AG09319 (cell line): Measurements from ENCODE around the gene BRF1.

Experiments
- DNase-seq: peaks from one replicate; pipeline ENCODE4 v3.0.0-alpha.2; 2010; ENCODE audit warnings: low read depth; ENCODE audit errors: extremely low read depth
- TF ChIP-seq, protein P1 (sequence below): IDR thresholded peaks from 2 replicates; pipeline ENCODE4 v1.5.1; 2011; ENCODE audit warnings: low read depth, mild to moderate bottlenecking, inconsistent platforms, low read length, moderate library complexity

Gene BRF1

DNA sequence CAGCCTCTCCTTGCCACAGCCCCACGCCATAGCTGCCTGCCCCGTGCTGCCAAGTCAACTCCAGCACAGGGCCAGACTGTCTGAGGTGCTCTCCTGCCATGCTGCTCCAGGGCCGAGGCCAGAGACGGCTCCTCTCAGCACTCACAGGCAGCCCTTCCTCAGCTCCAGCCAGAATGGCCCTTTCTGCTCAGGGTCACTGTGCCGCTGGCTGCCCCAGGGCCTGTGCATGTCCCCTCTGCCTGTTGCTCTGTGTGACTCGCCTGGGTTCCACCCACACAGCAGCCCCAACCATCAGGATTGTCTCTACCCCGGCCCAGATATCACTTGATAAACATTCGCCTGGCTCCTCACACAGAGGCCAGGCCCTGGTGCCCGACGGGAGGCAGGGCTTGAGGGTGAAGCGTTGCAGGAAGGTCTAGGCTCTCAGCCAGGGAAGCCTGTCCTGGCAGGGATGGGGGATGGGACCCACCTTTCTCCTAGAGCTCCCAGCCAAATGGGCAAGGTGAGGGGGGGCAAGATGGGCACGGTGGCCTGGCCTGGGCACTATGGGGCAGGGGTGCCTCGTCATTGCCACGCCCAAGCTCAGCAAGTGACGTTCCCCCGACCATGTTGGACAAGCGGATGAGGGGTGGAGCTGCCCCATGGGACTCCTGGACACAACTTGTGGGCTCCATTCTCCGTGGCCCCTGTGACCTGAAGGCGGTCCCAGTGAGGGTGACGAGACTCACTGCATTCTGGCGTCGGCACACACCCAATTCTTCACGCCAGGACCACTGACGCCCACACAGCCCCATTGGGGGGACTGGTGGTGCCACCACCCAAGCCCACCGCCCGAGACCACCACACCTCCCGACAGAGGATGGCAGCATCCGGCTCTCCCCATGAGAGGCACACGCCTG lies 79.9 kb downstream of the BRF1 start:
- DNase-seq, result no peak
- TF ChIP-seq, protein P1, sequence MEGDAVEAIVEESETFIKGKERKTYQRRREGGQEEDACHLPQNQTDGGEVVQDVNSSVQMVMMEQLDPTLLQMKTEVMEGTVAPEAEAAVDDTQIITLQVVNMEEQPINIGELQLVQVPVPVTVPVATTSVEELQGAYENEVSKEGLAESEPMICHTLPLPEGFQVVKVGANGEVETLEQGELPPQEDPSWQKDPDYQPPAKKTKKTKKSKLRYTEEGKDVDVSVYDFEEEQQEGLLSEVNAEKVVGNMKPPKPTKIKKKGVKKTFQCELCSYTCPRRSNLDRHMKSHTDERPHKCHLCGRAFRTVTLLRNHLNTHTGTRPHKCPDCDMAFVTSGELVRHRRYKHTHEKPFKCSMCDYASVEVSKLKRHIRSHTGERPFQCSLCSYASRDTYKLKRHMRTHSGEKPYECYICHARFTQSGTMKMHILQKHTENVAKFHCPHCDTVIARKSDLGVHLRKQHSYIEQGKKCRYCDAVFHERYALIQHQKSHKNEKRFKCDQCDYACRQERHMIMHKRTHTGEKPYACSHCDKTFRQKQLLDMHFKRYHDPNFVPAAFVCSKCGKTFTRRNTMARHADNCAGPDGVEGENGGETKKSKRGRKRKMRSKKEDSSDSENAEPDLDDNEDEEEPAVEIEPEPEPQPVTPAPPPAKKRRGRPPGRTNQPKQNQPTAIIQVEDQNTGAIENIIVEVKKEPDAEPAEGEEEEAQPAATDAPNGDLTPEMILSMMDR, result no peak

DNA sequence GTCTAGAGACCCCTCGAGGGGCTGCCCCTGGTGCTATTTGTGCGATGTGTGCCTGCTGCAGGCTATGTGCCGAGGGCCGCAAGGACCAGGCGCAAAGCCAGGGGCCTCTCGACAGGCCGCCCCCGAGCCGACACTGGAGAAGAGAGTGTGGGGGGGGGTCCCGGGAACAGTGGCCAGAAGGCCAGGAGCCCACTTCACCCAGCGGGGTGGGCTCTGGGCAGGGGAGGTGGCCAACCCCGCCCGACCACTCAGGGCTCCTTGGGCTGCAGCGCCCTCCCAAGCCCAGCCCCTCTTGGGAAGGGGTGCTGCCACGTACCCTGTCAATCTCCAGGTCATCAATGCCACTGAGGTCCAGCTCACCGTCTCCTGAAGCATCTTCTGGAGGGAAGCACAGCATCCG lies 81.0 kb downstream of the BRF1 start:
- DNase-seq, result no peak

DNA sequence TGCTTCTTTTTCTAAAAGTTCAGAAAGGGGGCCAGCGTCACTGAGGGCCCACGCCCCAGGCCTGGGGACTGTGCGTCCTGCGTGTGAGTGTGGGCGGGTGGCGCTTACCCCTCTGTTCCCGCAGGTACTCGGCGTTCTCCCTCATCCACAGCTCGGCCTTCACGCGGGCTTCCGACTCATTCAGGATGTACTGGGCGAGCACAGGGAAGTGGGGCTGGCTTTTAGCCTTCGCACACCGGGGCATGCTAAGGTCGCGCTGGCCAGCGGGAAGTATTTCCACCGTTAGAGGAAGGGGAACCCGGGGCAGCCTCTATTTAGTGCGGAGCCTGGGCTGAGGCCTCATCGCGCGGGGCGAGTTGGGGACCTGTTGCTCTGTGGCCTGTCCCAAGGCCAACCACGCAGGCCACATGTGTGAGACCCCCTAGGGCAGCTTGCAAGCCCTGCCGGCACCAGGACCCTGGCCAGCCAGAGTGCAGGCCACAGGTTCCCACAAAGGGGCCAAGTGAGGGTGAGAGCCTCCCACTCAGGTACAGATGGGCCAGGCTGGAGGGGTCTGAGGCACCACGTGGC lies 81.7 kb downstream of the BRF1 start:
- TF ChIP-seq, protein P1, result no peak

More for the DNA sequence above, 81.0 kb downstream of the BRF1 start:
- TF ChIP-seq, protein P1, result no peak

DNA sequence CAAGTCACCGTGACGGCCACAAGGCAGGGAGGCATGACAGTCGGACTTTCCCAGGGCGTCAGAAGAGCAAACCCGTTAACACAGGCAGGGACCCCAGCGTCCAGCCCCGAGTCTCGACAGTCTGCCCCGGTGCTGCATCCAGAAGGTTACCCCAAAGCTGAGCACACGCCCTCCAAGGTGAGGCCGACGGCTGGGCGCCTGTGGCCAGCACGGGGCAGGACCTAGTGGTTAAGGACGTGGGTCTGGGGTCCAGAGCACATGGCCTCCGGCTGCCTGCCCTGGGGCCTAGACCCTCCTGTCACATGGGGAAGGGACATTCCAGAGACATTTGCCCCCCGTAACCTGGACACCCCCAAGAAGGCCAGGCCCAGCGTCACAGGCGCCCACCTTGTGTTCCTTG lies 82.2 kb downstream of the BRF1 start:
- no peak for DNase-seq
- TF ChIP-seq, protein P1, result no peak

More for the DNA sequence above, 81.7 kb downstream of the BRF1 start:
- DNase-seq, result no peak

DNA sequence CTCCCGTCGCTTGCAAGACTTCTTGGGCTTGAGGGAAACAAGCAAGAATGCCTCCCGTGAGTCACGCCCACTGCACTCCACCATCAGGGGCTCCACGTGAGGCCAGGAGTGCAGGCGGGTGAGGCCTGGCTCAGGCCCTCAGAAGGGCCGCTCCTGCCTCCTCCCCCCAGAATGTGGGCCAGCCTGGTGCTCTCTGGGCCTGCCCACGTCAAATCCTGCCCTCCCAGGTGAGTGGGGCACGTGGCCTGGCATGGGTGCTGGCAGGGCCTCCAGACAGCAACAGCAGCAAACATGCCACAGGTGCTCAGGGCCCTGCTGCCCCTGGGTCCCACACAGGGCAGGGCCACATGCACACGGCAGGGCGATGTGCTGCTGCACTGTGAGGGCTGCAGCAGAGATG lies 83.0 kb downstream of the BRF1 start:
- DNase-seq, result no peak
- TF ChIP-seq, protein P1, result no peak

DNA sequence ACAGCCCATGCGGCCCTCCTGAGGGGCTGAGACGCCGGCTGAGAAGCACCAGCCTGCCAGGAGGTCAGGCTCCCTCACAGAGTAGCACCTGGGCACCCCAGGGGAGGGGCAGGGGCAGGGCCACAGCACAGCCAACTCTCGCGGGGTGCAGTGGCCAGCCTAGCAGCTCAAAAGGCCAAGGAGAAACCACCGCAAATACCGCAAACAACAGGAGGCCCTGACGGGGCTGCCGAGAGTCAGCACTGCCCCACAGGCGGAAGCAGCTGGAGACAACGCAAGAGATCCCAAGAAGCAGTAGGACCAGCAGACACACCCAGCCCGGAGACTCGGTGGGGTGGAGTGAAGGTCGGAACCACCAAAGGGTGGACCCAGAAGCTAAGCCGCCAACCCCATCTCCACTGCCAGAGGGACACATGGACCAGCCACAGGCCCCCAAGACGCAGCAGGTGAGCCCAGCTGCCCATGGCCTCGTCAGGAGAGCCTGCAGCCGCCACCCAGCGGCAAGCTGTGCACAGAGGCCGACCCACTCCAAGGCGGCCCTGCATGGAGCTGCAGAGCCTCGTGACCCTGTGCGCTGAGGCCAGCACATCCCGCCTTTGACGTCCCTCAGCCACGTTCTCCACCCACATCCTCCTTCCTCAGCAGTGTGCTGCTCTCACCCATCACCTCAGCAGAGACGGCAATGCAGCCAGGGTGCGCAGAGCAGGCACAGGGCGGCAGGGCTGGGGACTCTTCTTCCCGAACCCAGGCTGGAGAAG lies 84.1 kb downstream of the BRF1 start:
- TF ChIP-seq, protein P1, result no peak
- DNase-seq, result no peak
